BJ (cell line): ENCODE data around the gene MUC6. TPM values are rescaled to one million over a fixed set of nuclear protein-coding genes. Genes with fewer than 3 reads are reported as not detected.

Experiments used
- CTCF ChIA-PET: fragments of 350-600 bp; formaldehyde crosslinking; extraction: SDS; loops from one replicate; lab custom pipeline; 2021; ENCODE audit warnings: antibody characterized with exemption, inconsistent platforms; lab: Yijun Ruan, JAX
- POLR2A ChIA-PET: fragments of 300-600 bp; sonication (Branson Sonifier 250); formaldehyde crosslinking; extraction: SDS; loops from one replicate; lab custom pipeline; 2021; ENCODE audit warnings: antibody characterized with exemption; lab: Charles Lee
- DNase-seq: peaks from one replicate; pipeline ENCODE4 v3.0.0-alpha.2; 2011; ENCODE audit warnings: low read depth
- H3K27me3 ChIP-seq: 2 replicates; pipeline ENCODE4 v1.6.0; 2011; ENCODE audit warnings: low read length; ENCODE audit not compliant: control insufficient read depth, insufficient read depth
- H3K36me3 ChIP-seq: 2 replicates; pipeline ENCODE4 v1.5.1; 2011; ENCODE audit warnings: low read length; ENCODE audit not compliant: control insufficient read depth, insufficient read depth
- H3K4me3 ChIP-seq: 2 replicates; pipeline ENCODE4 v1.5.1; 2011; ENCODE audit warnings: low read depth, mild to moderate bottlenecking, control low read depth, low read length
- CTCF ChIP-seq: IDR thresholded peaks from 2 replicates; pipeline ENCODE4 v1.5.1; 2011; ENCODE audit warnings: low read depth, mild to moderate bottlenecking, control low read depth, inconsistent platforms, low read length, moderate library complexity; ENCODE audit not compliant: insufficient read depth
- polyA plus RNA-seq: library from polyadenylated mRNA; depleted of rRNA; stranded (reverse); fragments of >200 nt; gene quantifications from 2 replicates; pipeline ENCODE4 v1.2.3, GENCODE V29; 2011

Gene MUC6
- polyA plus RNA-seq, 1 experiment, result not detected

- ChIA-PET CTCF (no interaction called here), POLR2A (no interaction called here)
- Histone ChIP-seq H3K4me3 (no peak overlapping the region), H3K27me3 (peaks cover 3% of the 10 kb centered on the region), H3K36me3 (no peaks in the 10 kb centered on the region)
- TF ChIP-seq CTCF, result no peak
- DNase-seq, result no peak
Observed at GRCh38 chr11:1044160-1044559, 7.6 kb upstream of the MUC6 start.

- no peaks in the 10 kb centered on the region for H3K36me3 ChIP-seq
- no peak for DNase-seq
- no peak for TF ChIP-seq CTCF
- ChIA-PET POLR2A (no interaction called here), CTCF (interaction anchor here (1.3 kb wide), 1 partner anchor 11 kb away, joined by 5 read pairs; no protein-coding TSS in a partner anchor)
- H3K4me3 ChIP-seq, result no peak overlapping the region
- peaks cover 3% of the 10 kb centered on the region for H3K27me3 ChIP-seq
Observed at GRCh38 chr11:1043563-1044096, 7.1 kb upstream of the MUC6 start.

- ChIA-PET POLR2A (no interaction called here), CTCF (interaction anchor here (0.8 to 1.3 kb wide), 2 partner anchors 8 to 11 kb away, joined by 5 read pairs; no protein-coding TSS in a partner anchor)
- DNase-seq, result no peak
- Histone ChIP-seq H3K36me3 (no peaks in the 10 kb centered on the region), H3K4me3 (no peak overlapping the region), H3K27me3 (no peaks in the 10 kb centered on the region; the same call in 1 of the 2 replicates)
- no peak for TF ChIP-seq CTCF
Observed at GRCh38 chr11:1042626-1043562, 6.4 kb upstream of the MUC6 start.

DNA sequence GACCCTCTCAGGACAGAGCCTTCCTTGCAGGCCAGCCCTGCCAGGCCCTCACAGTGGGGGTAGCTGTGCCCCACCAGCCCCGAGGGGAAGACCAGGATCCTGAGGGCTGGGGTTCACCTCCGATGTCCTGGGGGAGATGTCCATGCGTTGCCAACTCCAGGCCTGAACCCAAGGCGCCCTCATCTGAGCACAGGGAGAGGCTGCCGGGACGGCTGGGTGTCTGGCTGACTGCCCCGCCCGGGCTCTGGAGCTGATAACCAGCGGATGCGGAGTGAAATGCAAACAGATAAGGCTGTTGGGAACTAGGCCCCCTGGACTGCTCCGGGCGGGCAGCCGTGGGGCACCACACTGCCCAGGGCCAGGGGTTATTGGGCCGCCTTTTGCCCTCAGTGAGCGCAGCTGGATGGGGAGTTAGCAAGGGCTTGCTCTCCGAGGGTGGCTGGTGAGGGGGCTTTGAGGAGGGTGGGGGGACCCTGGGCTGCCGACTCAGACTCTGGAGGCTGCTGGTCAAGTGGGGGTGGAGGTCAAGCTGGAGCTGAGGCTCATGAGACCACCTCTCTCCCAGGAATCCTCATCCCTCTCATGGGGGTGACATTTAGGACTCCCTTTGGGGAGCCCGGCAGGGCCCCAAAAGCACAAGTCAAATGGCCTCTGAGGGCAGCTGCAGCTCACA is 5.6 kb upstream of the MUC6 start:
- CTCF ChIA-PET, result interaction anchor here (1.3 to 2.3 kb wide), 3 partner anchors 8 to 12 kb away, joined by 5 to 8 read pairs (median 6); no protein-coding TSS in a partner anchor
- no peak overlapping the region for H3K4me3 ChIP-seq
- POLR2A ChIA-PET, result no interaction called here
- no peaks in the 10 kb centered on the region for H3K27me3 ChIP-seq
- TF ChIP-seq CTCF, result no peak
- no peak for DNase-seq
- H3K36me3 ChIP-seq, result no peaks in the 10 kb centered on the region

DNA sequence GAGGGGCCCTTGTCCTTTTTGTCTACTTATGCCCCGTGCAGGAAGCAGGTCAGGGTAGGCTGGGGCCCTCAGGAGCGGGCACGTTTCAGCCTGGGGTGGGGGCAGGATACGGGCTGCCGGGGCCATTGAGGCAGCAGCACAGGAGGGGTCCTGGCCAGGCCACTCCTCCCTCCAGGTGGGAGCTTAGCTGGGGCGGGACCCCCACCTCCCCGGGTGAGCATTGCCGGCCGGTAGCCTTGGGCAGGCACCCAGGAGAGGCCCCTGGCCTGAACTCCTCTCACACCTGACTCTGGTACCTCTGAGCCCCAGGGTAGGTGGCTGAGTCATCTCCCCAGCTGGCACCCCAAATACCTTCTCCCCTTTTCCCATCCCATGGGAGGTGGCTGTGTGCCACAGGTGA is 5.0 kb upstream of the MUC6 start:
- no peaks in the 10 kb centered on the region for H3K36me3 ChIP-seq
- CTCF ChIA-PET, result interaction anchor here (1.9 to 2.3 kb wide), 2 partner anchors 9 to 10 kb away, joined by 6 to 8 read pairs; no protein-coding TSS in a partner anchor
- no peak overlapping the region for H3K4me3 ChIP-seq
- POLR2A ChIA-PET, result no interaction called here
- TF ChIP-seq CTCF, result no peak
- no peak for DNase-seq
- no peaks in the 10 kb centered on the region for H3K27me3 ChIP-seq
